SK-N-MC (cell line): ENCODE results near the gene OCA2.

ENCODE experiments used
- EZH2 ChIP-seq: fragments of 200-600 bp; sonication (generic); IDR thresholded peaks from one replicate; pipeline ENCODE4 v1.6.1; 2017; ENCODE audit warnings: antibody characterized with exemption
- POLR2AphosphoS5 ChIP-seq: IDR thresholded peaks from 2 replicates; pipeline ENCODE4 v1.6.1; 2012; ENCODE audit warnings: mild to moderate bottlenecking, low read depth, low read length, borderline replicate concordance

DNA sequence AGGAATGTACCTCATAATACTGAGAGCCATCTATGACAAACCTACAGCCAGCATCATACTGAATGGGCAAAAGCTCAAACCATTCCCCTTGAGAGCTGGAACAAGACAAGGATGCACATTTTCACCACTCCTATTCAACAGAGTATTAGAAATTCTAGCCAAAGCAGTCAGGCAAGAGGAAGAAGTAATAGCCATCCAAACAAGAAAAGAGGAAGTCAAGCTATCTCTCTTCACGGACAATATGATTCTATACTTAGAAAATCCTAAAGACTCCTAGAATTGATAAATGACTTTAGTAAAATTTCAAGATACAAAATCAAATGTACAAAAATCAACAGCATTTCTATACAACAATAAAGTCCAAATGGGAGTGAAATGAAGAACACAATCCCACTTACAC lies 30.2 kb downstream of the OCA2 start:
- no peak for TF ChIP-seq EZH2
- no peak for TF ChIP-seq POLR2AphosphoS5
